ENCODE measurements around the gene S100A12. TPM values are rescaled to one million over a fixed set of nuclear protein-coding genes. Genes with fewer than 3 reads are reported as not detected.

The S100A12 gene
- total and polyA plus RNA-seq, 9 donors, result 0.70 to 2.4 (median 1.0) TPM; not detected in 2

GRCh38 chr1:153390938-153391710 lies 15.7 kb upstream of the S100A12 start, which contains the start of gene S100A8:
TSS of gene S100A8 (minus strand) at chr1:153391073. CDS start at chr1:153390535, 538 bp downstream.
- no peaks in the 10 kb centered on the region for H3K27me3 ChIP-seq
- intact Hi-C loops (cut with DNase I), result no loop called here
- H3K36me3 ChIP-seq, result no peaks in the 10 kb centered on the region
- H3K4me1 ChIP-seq (ENCODE audit: insufficient read depth), result no peaks in the 10 kb centered on the region
- no peak for DNase-seq
- no peak within 1 kb of the TSS for H3K27ac ChIP-seq
- WGBS, 3 donors, result 71 to 81% (median 74%) methylated on average over 7 of the region's 7 CpGs
- H3K9me3 ChIP-seq, result no peaks in the 10 kb centered on the region
- no peak within 1 kb of the TSS for H3K4me3 ChIP-seq
- TF ChIP-seq EP300 (IDR thresholded peaks at IDR 0.05) (no peak), POLR2A (IDR thresholded peaks at IDR 0.05) (no peak), CTCF (IDR thresholded peaks at IDR 0.05) (no peak)

- Histone ChIP-seq H3K4me3 (no peak overlapping the region), H3K36me3 (no peaks in the 10 kb centered on the region), H3K4me1 (ENCODE audit: insufficient read depth) (no peaks in the 10 kb centered on the region), H3K27ac (no peak overlapping the region), H3K27me3 (no peaks in the 10 kb centered on the region), H3K9me3 (no peaks in the 10 kb centered on the region)
- intact Hi-C loops (cut with DNase I), result no loop called here
- no peak for DNase-seq
- TF ChIP-seq POLR2A (IDR thresholded peaks at IDR 0.05) (no peak), EP300 (IDR thresholded peaks at IDR 0.05) (no peak)
- 67 to 78% (median 68%) methylated on average over 17 of the region's 17 CpGs for WGBS, 3 donors
Observed at GRCh38 chr1:153389973-153390879, 14.8 kb upstream of the S100A12 start.

GRCh38 chr1:153389401-153389800 lies 14.0 kb upstream of the S100A12 start:
- Histone ChIP-seq H3K27me3 (no peaks in the 10 kb centered on the region), H3K4me1 (ENCODE audit: insufficient read depth) (no peaks in the 10 kb centered on the region), H3K27ac (no peak overlapping the region), H3K4me3 (no peak overlapping the region), H3K9me3 (no peaks in the 10 kb centered on the region), H3K36me3 (no peaks in the 10 kb centered on the region)
- no peak for DNase-seq
- intact Hi-C loops (cut with DNase I), result no loop called here
- whole genome bisulfite sequencing, 3 donors, result 80 to 88% (median 85%) methylated on average over 1 of the region's 1 CpG
- TF ChIP-seq POLR2A (IDR thresholded peaks at IDR 0.05) (no peak), EP300 (IDR thresholded peaks at IDR 0.05) (no peak), CTCF (IDR thresholded peaks at IDR 0.05) (no peak)

- no peak overlapping the region for H3K4me3 ChIP-seq
- TF ChIP-seq EP300 (IDR thresholded peaks at IDR 0.05) (no peak), POLR2A (IDR thresholded peaks at IDR 0.05) (no peak), CTCF (IDR thresholded peaks at IDR 0.05) (no peak)
- no peaks in the 10 kb centered on the region for H3K27me3 ChIP-seq
- 69 to 81% (median 78%) methylated on average over 4 of the region's 4 CpGs for WGBS, 3 donors
- H3K9me3 ChIP-seq, result no peaks in the 10 kb centered on the region
- no peaks in the 10 kb centered on the region for H3K4me1 ChIP-seq (ENCODE audit: insufficient read depth)
- intact Hi-C loops (cut with DNase I), result no loop called here
- no peaks in the 10 kb centered on the region for H3K36me3 ChIP-seq
- no peak overlapping the region for H3K27ac ChIP-seq
- DNase-seq, result no peak
Observed at GRCh38 chr1:153387785-153388184, 12.4 kb upstream of the S100A12 start.
